Kidney epithelial cell (primary cell): ENCODE results near the gene C14orf132. TPM values are rescaled to one million over a fixed set of nuclear protein-coding genes. Genes with fewer than 3 reads are reported as not detected.

Source experiments
- DNase-seq: peaks from one replicate; pipeline ENCODE4 v3.0.0-alpha.2; 2010; ENCODE audit warnings: low read depth
- H3K27me3 ChIP-seq: 2 replicates; pipeline ENCODE4 v1.6.0; 2011; ENCODE audit warnings: low read length; ENCODE audit not compliant: control insufficient read depth, insufficient read depth
- H3K36me3 ChIP-seq: 2 replicates; pipeline ENCODE4 v1.5.1; 2011; ENCODE audit warnings: low read length; ENCODE audit not compliant: control insufficient read depth, insufficient read depth
- H3K4me3 ChIP-seq: 2 replicates; pipeline ENCODE4 v1.5.1; 2011; ENCODE audit warnings: low read depth, mild to moderate bottlenecking, control low read depth, low read length
- CTCF ChIP-seq: IDR thresholded peaks from 2 replicates; pipeline ENCODE4 v1.5.1; 2011; ENCODE audit warnings: mild to moderate bottlenecking, moderate library complexity, low read length, control low read depth, inconsistent platforms; ENCODE audit not compliant: insufficient read depth, poor library complexity, severe bottlenecking
- total RNA-seq: library from RNA; depleted of rRNA; stranded (reverse); fragments of >200 nt; gene quantifications from 2 replicates; pipeline ENCODE4 v1.2.3, GENCODE V29; 2015

The C14orf132 gene
- total RNA-seq, 1 donor from 2014 or later = 8.4 TPM

DNA sequence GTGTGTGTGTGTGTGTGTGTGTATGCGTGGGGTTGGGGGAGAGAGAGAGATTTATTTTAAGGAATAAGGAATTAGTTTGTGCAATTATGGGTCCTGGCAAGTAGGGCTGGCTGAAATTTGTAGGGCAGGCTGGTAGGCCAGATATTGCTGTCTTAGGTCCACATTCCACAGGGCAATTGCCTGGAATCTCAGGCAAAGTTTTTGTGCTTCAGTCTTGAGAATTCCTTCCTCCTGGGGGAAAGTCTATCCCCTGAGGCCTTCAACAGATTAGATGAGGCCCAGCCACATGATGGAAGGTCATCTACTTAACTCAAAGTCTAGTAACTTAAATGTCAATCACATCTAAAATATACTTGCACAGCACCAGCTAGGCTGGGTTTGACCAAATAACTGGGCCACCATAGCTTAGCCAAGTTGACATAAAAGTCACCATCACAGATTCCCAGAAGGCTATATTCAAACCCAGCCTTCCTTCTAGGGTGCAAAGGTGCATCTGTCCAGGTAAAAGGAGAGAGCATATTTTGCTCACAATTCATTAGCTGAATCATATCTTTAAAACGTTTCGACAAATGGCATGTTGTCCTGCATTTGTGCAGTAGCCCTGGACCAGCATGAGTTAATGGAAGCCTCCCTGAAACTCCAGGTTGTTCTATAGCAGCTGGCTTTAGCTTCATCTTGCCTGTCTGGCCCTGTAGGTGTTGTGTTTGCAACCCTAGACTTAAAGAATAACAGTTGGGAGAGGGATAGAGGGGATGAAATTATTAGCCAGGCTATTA lies 63.1 kb downstream of the C14orf132 start:
- Histone ChIP-seq H3K4me3 (no peak overlapping the region), H3K36me3 (no peaks in the 10 kb centered on the region), H3K27me3 (no peaks in the 10 kb centered on the region)
- DNase-seq = no peak
- no peak for TF ChIP-seq CTCF

GRCh38 chr14:96103075-96103474 lies 63.9 kb downstream of the C14orf132 start:
- Histone ChIP-seq H3K4me3 (no peak overlapping the region), H3K27me3 (no peaks in the 10 kb centered on the region), H3K36me3 (no peaks in the 10 kb centered on the region)
- TF ChIP-seq CTCF = no peak
- no peak for DNase-seq

DNA sequence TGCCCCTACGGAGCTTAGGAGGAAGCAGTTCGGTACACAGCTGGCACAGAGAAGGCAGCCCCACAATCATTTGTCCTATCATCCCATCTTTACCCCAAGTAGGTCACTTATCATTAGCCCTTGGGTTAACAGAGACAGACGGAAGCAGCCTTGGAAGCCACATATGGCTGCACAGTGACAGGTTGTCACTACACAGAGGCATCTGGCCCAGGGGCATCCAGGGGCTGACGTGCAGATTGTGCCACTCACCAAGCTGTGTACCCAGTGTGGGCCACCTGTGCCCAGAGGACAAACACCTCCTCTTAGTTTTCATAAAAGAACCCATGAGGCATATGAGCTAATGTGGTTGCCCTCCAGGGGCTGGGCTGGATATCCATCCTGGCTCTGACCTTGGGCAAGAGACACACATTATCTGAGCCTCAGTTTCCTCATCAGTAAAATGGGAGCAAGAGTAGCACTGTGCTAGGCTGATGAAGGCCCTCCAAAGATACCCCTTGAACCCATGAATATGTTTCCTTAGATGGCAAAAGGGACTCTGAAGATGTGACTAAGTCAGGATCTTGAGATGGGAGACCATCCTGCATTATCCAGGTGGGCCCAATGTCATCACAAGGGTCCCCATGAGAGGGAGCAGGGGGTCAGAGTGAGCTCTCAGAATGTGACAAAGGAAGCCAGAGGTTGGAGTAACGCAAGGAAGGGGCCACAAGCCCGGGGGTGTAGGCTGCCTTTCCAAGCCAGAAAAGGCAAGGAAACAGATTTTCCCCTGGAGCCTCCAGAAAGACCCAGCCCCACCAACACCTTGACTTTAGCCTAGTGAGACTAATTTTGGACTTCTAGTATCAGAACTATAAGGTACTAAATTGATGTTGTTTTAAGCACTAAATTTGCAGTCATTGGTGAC lies 64.6 kb downstream of the C14orf132 start:
- H3K36me3 ChIP-seq = no peaks in the 10 kb centered on the region
- TF ChIP-seq CTCF = no peak
- no peak for DNase-seq
- no peak overlapping the region for H3K4me3 ChIP-seq
- no peaks in the 10 kb centered on the region for H3K27me3 ChIP-seq

- DNase-seq = peak; percentile 93
- no peaks in the 10 kb centered on the region for H3K27me3 ChIP-seq
- TF ChIP-seq CTCF = no peak
- no peak overlapping the region for H3K4me3 ChIP-seq
- H3K36me3 ChIP-seq = no peaks in the 10 kb centered on the region
Measured at GRCh38 chr14:96104469-96105057, 65.4 kb downstream of the C14orf132 start.

DNA sequence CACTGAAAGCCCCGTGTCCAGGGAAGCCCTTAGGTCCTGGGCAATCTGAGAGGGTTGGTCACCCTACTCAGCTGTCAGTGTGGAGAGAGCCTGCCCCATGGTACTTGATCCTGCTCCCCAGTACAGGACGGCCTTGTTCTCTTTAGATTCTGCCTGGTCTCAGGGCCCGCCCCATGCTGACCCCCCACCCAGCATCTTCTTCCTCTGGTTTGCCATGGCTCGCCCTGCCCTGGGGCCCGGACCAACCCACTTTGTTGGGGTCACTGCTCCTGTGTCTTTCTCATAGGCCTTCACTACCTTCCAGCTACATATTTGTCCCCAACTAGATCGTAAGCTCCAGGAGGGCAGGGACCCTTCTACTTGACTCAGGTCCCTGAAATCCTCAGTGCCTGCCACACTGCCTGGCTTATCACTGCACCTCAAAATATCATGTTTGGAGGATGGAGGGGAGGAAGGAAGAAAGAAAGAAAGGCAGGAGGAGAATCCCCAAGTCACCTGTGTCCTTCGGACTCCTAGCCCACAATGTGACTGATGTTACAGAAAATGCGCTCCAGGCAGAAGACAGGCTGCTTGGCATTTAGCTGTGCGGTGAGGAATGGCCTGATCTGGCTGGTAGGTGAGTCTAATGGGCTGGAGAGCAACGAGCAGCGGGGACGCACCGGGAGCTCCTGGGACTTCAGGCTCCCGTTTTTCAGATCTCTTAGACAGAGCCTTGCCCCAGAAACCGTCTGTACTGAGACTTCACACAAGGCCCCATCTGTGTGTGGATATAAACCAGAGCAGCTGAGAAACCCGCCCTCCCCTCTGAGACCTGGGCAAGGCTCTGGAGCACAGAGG lies 66.1 kb downstream of the C14orf132 start:
- DNase-seq = no peak
- no peaks in the 10 kb centered on the region for H3K36me3 ChIP-seq
- TF ChIP-seq CTCF = no peak
- H3K27me3 ChIP-seq = no peaks in the 10 kb centered on the region
- no peak overlapping the region for H3K4me3 ChIP-seq
